DOHH2 (cell line): ENCODE measurements around the gene EEFSEC.

Experiments used
- H3F3A ChIP-seq: fragments of 200-600 bp; sonication (generic), shearing (Covaris generic); 2 replicates; pipeline ENCODE4 v1.6.0; 2016; ENCODE audit warnings: antibody characterized with exemption, mild to moderate bottlenecking; ENCODE audit not compliant: control insufficient read depth, insufficient read depth
- H3K27ac ChIP-seq: fragments of 200-600 bp; sonication (generic); 2 replicates; pipeline ENCODE4 v1.5.1; 2014; ENCODE audit warnings: low read depth, mild to moderate bottlenecking, low read length, moderate library complexity
- H3K27me3 ChIP-seq: fragments of 200-600 bp; sonication (generic); 2 replicates; pipeline ENCODE4 v1.6.1; 2014; ENCODE audit warnings: mild to moderate bottlenecking, low read length, mixed read lengths; ENCODE audit not compliant: control insufficient read depth
- H3K36me3 ChIP-seq: fragments of 200-600 bp; sonication (generic); 2 replicates; pipeline ENCODE4 v1.6.1; 2014; ENCODE audit warnings: mild to moderate bottlenecking, low read length, moderate library complexity, mixed read lengths; ENCODE audit not compliant: control insufficient read depth
- H3K4me1 ChIP-seq: fragments of 200-600 bp; sonication (generic); 2 replicates; pipeline ENCODE4 v1.6.1; 2014; ENCODE audit warnings: mild to moderate bottlenecking, low read length, mixed read lengths; ENCODE audit not compliant: control insufficient read depth
- H3K4me2 ChIP-seq: fragments of 200-600 bp; sonication (generic); 2 replicates; pipeline ENCODE4 v1.6.0; 2014; ENCODE audit warnings: mild to moderate bottlenecking, low read length, moderate library complexity
- H3K4me3 ChIP-seq: fragments of 200-600 bp; sonication (generic); 2 replicates; pipeline ENCODE4 v1.5.1; 2014; ENCODE audit warnings: mild to moderate bottlenecking, low read length, mixed read lengths
- H3K79me2 ChIP-seq: fragments of 200-600 bp; sonication (generic); 2 replicates; pipeline ENCODE4 v1.6.1; 2014; ENCODE audit warnings: mild to moderate bottlenecking, low read length, mixed read lengths; ENCODE audit not compliant: control insufficient read depth
- H3K9me2 ChIP-seq: fragments of 200-600 bp; sonication (generic); replicated peaks from 2 replicates; pipeline ENCODE4 v1.6.1; 2014; ENCODE audit warnings: mild to moderate bottlenecking, low read length, mixed read lengths; ENCODE audit not compliant: control insufficient read depth
- H3K9me3 ChIP-seq: fragments of 200-600 bp; sonication (generic); 2 replicates; pipeline ENCODE4 v1.6.1; 2014; ENCODE audit warnings: antibody characterized with exemption, low read length, mixed read lengths; ENCODE audit not compliant: control insufficient read depth, insufficient read depth
- H4K20me1 ChIP-seq: fragments of 200-600 bp; sonication (generic); 2 replicates; pipeline ENCODE4 v1.6.0; 2014; ENCODE audit warnings: low read depth, mild to moderate bottlenecking, antibody characterized with exemption, low read length, moderate library complexity; ENCODE audit not compliant: control insufficient read depth, insufficient read depth
- CTCF ChIP-seq: fragments of 200-600 bp; sonication (generic); IDR thresholded peaks from one replicate; pipeline ENCODE4 v1.5.1; 2014; ENCODE audit warnings: antibody characterized with exemption, mild to moderate bottlenecking, low read depth, low read length; ENCODE audit not compliant: poor library complexity, severe bottlenecking
- EZH2phosphoT487 ChIP-seq: fragments of 200-600 bp; sonication (generic); IDR thresholded peaks from 2 replicates; pipeline ENCODE4 v1.6.1; 2017; ENCODE audit warnings: borderline replicate concordance, mild to moderate bottlenecking, antibody characterized with exemption, low read length, moderate library complexity, mixed read lengths

Gene EEFSEC

GRCh38 chr3:128418900-128419299, 265.6 kb downstream of the EEFSEC start:
- Histone ChIP-seq H3K4me2 (no peak overlapping the region), H3K9me3 (no peaks in the 10 kb centered on the region), H3F3A (no peaks in the 10 kb centered on the region), H3K4me1 (no peaks in the 10 kb centered on the region), H3K27ac (no peak overlapping the region), H3K9me2 (no peaks in the 10 kb centered on the region), H4K20me1 (0 out of 2 replicates have a peak, but pooled peaks cover 2% of the 10 kb centered on the region), H3K79me2 (no peaks in the 10 kb centered on the region), H3K4me3 (no peak overlapping the region), H3K27me3 (no peaks in the 10 kb centered on the region), H3K36me3 (no peaks in the 10 kb centered on the region)
- TF ChIP-seq CTCF (no peak), EZH2phosphoT487 (no peak)

GRCh38 chr3:128419311-128419710, 266.0 kb downstream of the EEFSEC start:
- Histone ChIP-seq H3K27me3 (no peaks in the 10 kb centered on the region), H3K4me2 (no peak overlapping the region), H4K20me1 (0 out of 2 replicates have a peak, but pooled peaks cover 2% of the 10 kb centered on the region), H3K27ac (no peak overlapping the region), H3K4me1 (no peaks in the 10 kb centered on the region), H3K9me3 (no peaks in the 10 kb centered on the region), H3K4me3 (no peak overlapping the region), H3K79me2 (no peaks in the 10 kb centered on the region), H3K9me2 (no peaks in the 10 kb centered on the region), H3K36me3 (no peaks in the 10 kb centered on the region), H3F3A (no peaks in the 10 kb centered on the region)
- no peak for TF ChIP-seq CTCF
- TF ChIP-seq EZH2phosphoT487: no peak

GRCh38 chr3:128420289-128420688, 267.0 kb downstream of the EEFSEC start:
- no peak overlapping the region for H3K27ac ChIP-seq
- H3K4me1 ChIP-seq: no peaks in the 10 kb centered on the region
- no peaks in the 10 kb centered on the region for H3K9me3 ChIP-seq
- H3K4me3 ChIP-seq: no peak overlapping the region
- no peak for TF ChIP-seq EZH2phosphoT487
- TF ChIP-seq CTCF: no peak
- 0 out of 2 replicates have a peak, but pooled peaks cover 2% of the 10 kb centered on the region for H4K20me1 ChIP-seq
- H3K79me2 ChIP-seq: no peaks in the 10 kb centered on the region
- H3F3A ChIP-seq: no peaks in the 10 kb centered on the region
- H3K36me3 ChIP-seq: no peaks in the 10 kb centered on the region
- no peak overlapping the region for H3K4me2 ChIP-seq
- no peaks in the 10 kb centered on the region for H3K9me2 ChIP-seq
- H3K27me3 ChIP-seq: no peaks in the 10 kb centered on the region
